Mucosa of stomach (tissue), 1 donor: ENCODE data around the gene STX16.

Experiments used
- H3K27me3 ChIP-seq: one replicate; pipeline ENCODE4 v1.7.0; 2013; ENCODE audit warnings: mild to moderate bottlenecking, low read length; ENCODE audit not compliant: control insufficient read depth, insufficient read depth
- H3K36me3 ChIP-seq: one replicate; pipeline ENCODE4 v1.7.0; 2013; ENCODE audit warnings: low read length; ENCODE audit not compliant: control insufficient read depth, insufficient read depth
- H3K4me1 ChIP-seq: one replicate; pipeline ENCODE4 v1.7.0; 2013; ENCODE audit warnings: mild to moderate bottlenecking, low read length; ENCODE audit not compliant: control insufficient read depth, insufficient read depth
- H3K4me3 ChIP-seq: one replicate; pipeline ENCODE4 v1.7.0; 2013; ENCODE audit warnings: low read length
- H3K9ac ChIP-seq: one replicate; pipeline ENCODE4 v1.7.0; 2013; ENCODE audit warnings: mild to moderate bottlenecking, low read length, moderate library complexity
- H3K9me3 ChIP-seq: one replicate; pipeline ENCODE4 v1.7.0; 2013; ENCODE audit warnings: mild to moderate bottlenecking, low read length, moderate library complexity; ENCODE audit not compliant: control insufficient read depth
- donor health status: Pancreatic carcinoma.

The STX16 gene

GRCh38 chr20:58715801-58716475 lies 64.9 kb downstream of the STX16 start:
- Histone ChIP-seq H3K9me3 (no peaks in the 10 kb centered on the region), H3K36me3 (no peaks in the 10 kb centered on the region), H3K4me1 (no peaks in the 10 kb centered on the region), H3K4me3 (no peak overlapping the region), H3K27me3 (no peaks in the 10 kb centered on the region), H3K9ac (no peak overlapping the region)

- Histone ChIP-seq H3K27me3 (no peaks in the 10 kb centered on the region), H3K4me1 (no peaks in the 10 kb centered on the region), H3K4me3 (no peak overlapping the region), H3K9me3 (no peaks in the 10 kb centered on the region), H3K36me3 (no peaks in the 10 kb centered on the region), H3K9ac (no peak overlapping the region)
Observed at GRCh38 chr20:58716476-58717277, 65.6 kb downstream of the STX16 start.

- no peak overlapping the region for H3K4me3 ChIP-seq
- no peaks in the 10 kb centered on the region for H3K4me1 ChIP-seq
- no peaks in the 10 kb centered on the region for H3K9me3 ChIP-seq
- H3K27me3 ChIP-seq = no peaks in the 10 kb centered on the region
- no peaks in the 10 kb centered on the region for H3K36me3 ChIP-seq
- H3K9ac ChIP-seq = no peak overlapping the region
Observed at GRCh38 chr20:58717278-58718091, 66.4 kb downstream of the STX16 start.

- H3K36me3 ChIP-seq = no peaks in the 10 kb centered on the region
- no peak overlapping the region for H3K4me3 ChIP-seq
- H3K4me1 ChIP-seq = no peaks in the 10 kb centered on the region
- H3K9me3 ChIP-seq = no peaks in the 10 kb centered on the region
- peaks cover 5% of the 10 kb centered on the region for H3K27me3 ChIP-seq
- no peak overlapping the region for H3K9ac ChIP-seq
Observed at GRCh38 chr20:58718121-58718563, 67.1 kb downstream of the STX16 start.

- Histone ChIP-seq H3K4me3 (no peak overlapping the region), H3K36me3 (no peaks in the 10 kb centered on the region), H3K27me3 (peaks cover 10% of the 10 kb centered on the region), H3K9me3 (no peaks in the 10 kb centered on the region), H3K4me1 (no peaks in the 10 kb centered on the region), H3K9ac (no peak overlapping the region)
Observed at GRCh38 chr20:58718729-58719128, 67.6 kb downstream of the STX16 start.

- H3K4me3 ChIP-seq = no peak overlapping the region
- no peaks in the 10 kb centered on the region for H3K4me1 ChIP-seq
- peaks cover 10% of the 10 kb centered on the region for H3K27me3 ChIP-seq
- H3K36me3 ChIP-seq = no peaks in the 10 kb centered on the region
- no peak overlapping the region for H3K9ac ChIP-seq
- no peaks in the 10 kb centered on the region for H3K9me3 ChIP-seq
Observed at GRCh38 chr20:58719258-58719657, 68.2 kb downstream of the STX16 start.

GRCh38 chr20:58719971-58720371 lies 68.9 kb downstream of the STX16 start:
- no peak overlapping the region for H3K9ac ChIP-seq
- H3K4me3 ChIP-seq = no peak overlapping the region
- peaks cover 10% of the 10 kb centered on the region for H3K27me3 ChIP-seq
- no peaks in the 10 kb centered on the region for H3K9me3 ChIP-seq
- no peaks in the 10 kb centered on the region for H3K36me3 ChIP-seq
- H3K4me1 ChIP-seq = no peaks in the 10 kb centered on the region

- no peaks in the 10 kb centered on the region for H3K9me3 ChIP-seq
- no peaks in the 10 kb centered on the region for H3K36me3 ChIP-seq
- H3K9ac ChIP-seq = no peak overlapping the region
- H3K4me1 ChIP-seq = no peaks in the 10 kb centered on the region
- peaks cover 10% of the 10 kb centered on the region for H3K27me3 ChIP-seq
- no peak overlapping the region for H3K4me3 ChIP-seq
Observed at GRCh38 chr20:58720890-58721289, 69.8 kb downstream of the STX16 start.

GRCh38 chr20:58721951-58722778 lies 71.1 kb downstream of the STX16 start:
- Histone ChIP-seq H3K27me3 (peaks cover 10% of the 10 kb centered on the region), H3K4me1 (no peaks in the 10 kb centered on the region), H3K4me3 (no peak overlapping the region), H3K36me3 (no peaks in the 10 kb centered on the region), H3K9me3 (no peaks in the 10 kb centered on the region), H3K9ac (no peak overlapping the region)

GRCh38 chr20:58722877-58723627 lies 72.0 kb downstream of the STX16 start:
- no peaks in the 10 kb centered on the region for H3K9me3 ChIP-seq
- H3K27me3 ChIP-seq = peaks cover 10% of the 10 kb centered on the region
- no peaks in the 10 kb centered on the region for H3K4me1 ChIP-seq
- H3K9ac ChIP-seq = no peak overlapping the region
- no peak overlapping the region for H3K4me3 ChIP-seq
- H3K36me3 ChIP-seq = no peaks in the 10 kb centered on the region

- no peaks in the 10 kb centered on the region for H3K4me1 ChIP-seq
- no peaks in the 10 kb centered on the region for H3K9me3 ChIP-seq
- H3K9ac ChIP-seq = no peak overlapping the region
- peaks cover 10% of the 10 kb centered on the region for H3K27me3 ChIP-seq
- H3K36me3 ChIP-seq = no peaks in the 10 kb centered on the region
- no peak overlapping the region for H3K4me3 ChIP-seq
Observed at GRCh38 chr20:58723628-58723984, 72.5 kb downstream of the STX16 start.
